Spleen (tissue), 11 donors: ENCODE data around the gene PDXK. TPM values are rescaled to one million over a fixed set of nuclear protein-coding genes. Genes with fewer than 3 reads are reported as not detected.

Experiments
- DNase-seq: peaks from one replicate; pipeline ENCODE4 v3.0.0-alpha.2; 2020
- H3K27ac ChIP-seq, 8 donors: fragments of 200-600 bp; sonication (generic) in 7 of 8; 1 replicate in 4 of 8; 2 replicates in 4 of 8; pipeline versions ENCODE4 v1.5.0 to v1.8.0; 2016 to 2021; ENCODE audit warnings: inconsistent platforms in 4 of 8, mild to moderate bottlenecking in 4 of 8, moderate library complexity in 1 of 8
- H3K27me3 ChIP-seq, 7 donors: fragments of 200-600 bp; sonication (generic) in 6 of 7; replicated peaks in 1 of 7; 1 replicate in 4 of 7; 2 replicates in 3 of 7; pipeline versions ENCODE4 v1.5.0 to v1.8.0; 2016 to 2021; ENCODE audit warnings: inconsistent platforms in 3 of 7, mild to moderate bottlenecking in 1 of 7
- H3K36me3 ChIP-seq, 6 donors: fragments of 200-600 bp; sonication (generic) in 5 of 6; 1 replicate in 4 of 6; 2 replicates in 2 of 6; pipeline versions ENCODE4 v1.5.0 to v1.8.0; 2016 to 2021; ENCODE audit warnings: inconsistent platforms in 2 of 6
- H3K4me1 ChIP-seq, 6 donors: fragments of 200-600 bp; sonication (generic) in 5 of 6; 1 replicate in 3 of 6; 2 replicates in 3 of 6; pipeline versions ENCODE4 v1.5.0 to v1.8.0; 2016 to 2021; ENCODE audit warnings: inconsistent platforms in 3 of 6
- H3K4me3 ChIP-seq, 8 donors: fragments of 200-600 bp; sonication (generic) in 7 of 8; 1 replicate in 4 of 8; 2 replicates in 4 of 8; pipeline versions ENCODE4 v1.5.0 to v1.8.0; 2016 to 2021; ENCODE audit warnings: inconsistent platforms in 4 of 8, mild to moderate bottlenecking in 4 of 8, moderate library complexity in 2 of 8
- H3K9me3 ChIP-seq, 8 donors: fragments of 200-600 bp; sonication (generic) in 7 of 8; 1 replicate in 4 of 8; 2 replicates in 4 of 8; pipeline versions ENCODE4 v1.5.0 to v1.8.0; 2016 to 2021; ENCODE audit warnings: inconsistent platforms in 4 of 8
- CTCF ChIP-seq, 11 experiments: fragments of 200-600 bp in 7 of 11; fragments of 450-650 bp in 4 of 11; sonication (generic) in 4 of 11; IDR thresholded peaks in 8 of 11; conservative IDR thresholded peaks in 3 of 11; 1 replicate in 7 of 11; 2 replicates in 4 of 11; pipeline versions ENCODE4 v1.4.0 to v1.8.0; 2016 to 2021; ENCODE audit warnings: antibody characterized with exemption in 11 of 11, inconsistent platforms in 4 of 11, mild to moderate bottlenecking in 1 of 11
- POLR2A ChIP-seq, 3 donors: fragments of 450-650 bp; IDR thresholded peaks; one replicate each; pipeline ENCODE4 v1.5.1; 2017; ENCODE audit warnings: antibody characterized with exemption in 3 of 3, mild to moderate bottlenecking in 1 of 3
- POLR2AphosphoS5 ChIP-seq, 3 donors: sonication (generic); formaldehyde crosslinking; IDR thresholded peaks; one replicate each; pipeline ENCODE4 v1.5.1; 2017; ENCODE audit warnings: antibody characterized with exemption in 3 of 3
- WGBS, 5 donors: extraction: QIAGEN DNeasy Blood & Tissue Kit in 3 of 5; methylation state at CpG; one replicate each; pipeline versions ENCODE4 v1.1.5 to v1.1.7; 2013 to 2018; 5-methylcytosine and 5-hydroxymethylcytosine counted together
- intact Hi-C: fragments of 100-400 bp; cut with DNase I; formaldehyde crosslinking; loops from one replicate; pipeline ENCODE4 v1.15.0; 2023; ENCODE audit warnings: low total_unique reads
- polyA plus RNA-seq, 3 donors: library from polyadenylated mRNA; stranded (reverse); fragments of 200-250 nt; gene quantifications; one replicate each; pipeline ENCODE4 v1.2.1, GENCODE V29; 2013
- total RNA-seq, 7 donors: library from RNA; depleted of rRNA in 3 of 7; stranded (reverse); fragments of >200 nt in 3 of 7; fragmentation: NEBNext Ultra II Directional in 4 of 7; extraction: Animal tissue kit (Norgen Biotek cat#: 25700) in 4 of 7; gene quantifications; one replicate each; pipeline versions ENCODE4 v1.1.0 to v1.2.1, GENCODE V29; 2016 to 2021
- donor health status: healthy with polysubstance abuse.
- donor health status: DM: no; HTN: no; CAD: no; lungs with moderate emphysema.
- donor health status: DM: no; HTN: no; CAD: no.
- donor health status: Bipolar disorder and iron deficiency.
- donor health status: healthy.
- donor health status: DM: no; HTN: no; CAD: no.
- donor health status: DM: yes; HTN: yes; CAD: no.

Gene PDXK
- total and polyA plus RNA-seq, 10 donors = 17.9 to 82.9 (median 51.0) TPM

- no peaks in the 10 kb centered on the region for H3K9me3 ChIP-seq
- intact Hi-C loops = no loop called here
- peaks cover 0 to 40% (median 37%) of the 10 kb centered on the region in 6 donors for H3K36me3 ChIP-seq
- 15 to 20% (median 18%) methylated on average over 13 of the region's 13 CpGs for WGBS, 5 donors
- no peak for DNase-seq
- H3K4me1 ChIP-seq = peaks cover 14 to 44% (median 24%) of the 10 kb centered on the region in 6 donors
- TF ChIP-seq POLR2A (IDR thresholded peaks at IDR 0.05) (no peak), CTCF (IDR thresholded peaks at IDR 0.05 in 8 of 11, conservative IDR thresholded peaks at IDR 0.05 in 3 of 11) (no peak), POLR2AphosphoS5 (IDR thresholded peaks at IDR 0.05) (no peak)
- H3K4me3 ChIP-seq = peak overlapping the region; percentile 79 to 98 (median 96)
- peak overlapping the region in 5 of 8 donors; percentile 88 to 94 (median 90) for H3K27ac ChIP-seq
- H3K27me3 ChIP-seq = no peaks in the 10 kb centered on the region
Observed at GRCh38 chr21:43790010-43790524, 71.1 kb downstream of the PDXK start.

GRCh38 chr21:43792406-43792805, 73.5 kb downstream of the PDXK start:
- Histone ChIP-seq H3K27me3 (no peaks in the 10 kb centered on the region), H3K4me1 (peaks cover 14 to 48% (median 24%) of the 10 kb centered on the region in 6 donors)

GRCh38 chr21:43793243-43793642, 74.3 kb downstream of the PDXK start:
- no peaks in the 10 kb centered on the region for H3K9me3 ChIP-seq
- peaks cover 14 to 45% (median 24%) of the 10 kb centered on the region in 6 donors for H3K4me1 ChIP-seq
- TF ChIP-seq CTCF (IDR thresholded peaks at IDR 0.05 in 8 of 11, conservative IDR thresholded peaks at IDR 0.05 in 3 of 11) = no peak
- no peak for TF ChIP-seq POLR2A (IDR thresholded peaks at IDR 0.05)
- no peak for TF ChIP-seq POLR2AphosphoS5 (IDR thresholded peaks at IDR 0.05)
- H3K27me3 ChIP-seq = no peaks in the 10 kb centered on the region
- DNase-seq = peak; percentile 69
- WGBS, 5 donors = 91 to 97% (median 95%) methylated on average over 9 to 16 of the region's 16 CpGs
- intact Hi-C loops = no loop called here
- H3K27ac ChIP-seq = no peak overlapping the region
- H3K36me3 ChIP-seq = peaks cover 4 to 72% (median 69%) of the 10 kb centered on the region in 6 donors
- no peak overlapping the region for H3K4me3 ChIP-seq

More at GRCh38 chr21:43792406-43792805, 73.5 kb downstream of the PDXK start:
- 80 to 86% (median 81%) methylated on average over 8 of the region's 8 CpGs for WGBS, 5 donors
- Histone ChIP-seq H3K27ac (no peak overlapping the region), H3K9me3 (no peaks in the 10 kb centered on the region), H3K4me3 (no peak overlapping the region), H3K36me3 (peaks cover 4 to 64% (median 60%) of the 10 kb centered on the region in 6 donors)
- no peak for DNase-seq
- no peak for TF ChIP-seq POLR2A (IDR thresholded peaks at IDR 0.05)
- no peak for TF ChIP-seq POLR2AphosphoS5 (IDR thresholded peaks at IDR 0.05)
- no peak for TF ChIP-seq CTCF (IDR thresholded peaks at IDR 0.05 in 8 of 11, conservative IDR thresholded peaks at IDR 0.05 in 3 of 11)
- intact Hi-C loops = no loop called here

GRCh38 chr21:43794311-43794710, 75.4 kb downstream of the PDXK start:
- no peak overlapping the region for H3K27ac ChIP-seq
- no peaks in the 10 kb centered on the region for H3K9me3 ChIP-seq
- peak; percentile 73 for DNase-seq
- WGBS, 5 donors = 87 to 95% (median 91%) methylated on average over 5 to 12 of the region's 12 CpGs
- H3K27me3 ChIP-seq = no peaks in the 10 kb centered on the region
- peaks cover 14 to 37% (median 18%) of the 10 kb centered on the region in 6 donors for H3K4me1 ChIP-seq
- H3K36me3 ChIP-seq = peaks cover 4 to 83% (median 80%) of the 10 kb centered on the region in 6 donors
- TF ChIP-seq CTCF (IDR thresholded peaks at IDR 0.05 in 8 of 11, conservative IDR thresholded peaks at IDR 0.05 in 3 of 11) = no peak
- no peak for TF ChIP-seq POLR2A (IDR thresholded peaks at IDR 0.05)
- peak in 1 of 3 donors; percentile 6 for TF ChIP-seq POLR2AphosphoS5 (IDR thresholded peaks at IDR 0.05)
- intact Hi-C loops = no loop called here
- H3K4me3 ChIP-seq = no peak overlapping the region
